ENCODE data around the gene PDCD1.

DNA sequence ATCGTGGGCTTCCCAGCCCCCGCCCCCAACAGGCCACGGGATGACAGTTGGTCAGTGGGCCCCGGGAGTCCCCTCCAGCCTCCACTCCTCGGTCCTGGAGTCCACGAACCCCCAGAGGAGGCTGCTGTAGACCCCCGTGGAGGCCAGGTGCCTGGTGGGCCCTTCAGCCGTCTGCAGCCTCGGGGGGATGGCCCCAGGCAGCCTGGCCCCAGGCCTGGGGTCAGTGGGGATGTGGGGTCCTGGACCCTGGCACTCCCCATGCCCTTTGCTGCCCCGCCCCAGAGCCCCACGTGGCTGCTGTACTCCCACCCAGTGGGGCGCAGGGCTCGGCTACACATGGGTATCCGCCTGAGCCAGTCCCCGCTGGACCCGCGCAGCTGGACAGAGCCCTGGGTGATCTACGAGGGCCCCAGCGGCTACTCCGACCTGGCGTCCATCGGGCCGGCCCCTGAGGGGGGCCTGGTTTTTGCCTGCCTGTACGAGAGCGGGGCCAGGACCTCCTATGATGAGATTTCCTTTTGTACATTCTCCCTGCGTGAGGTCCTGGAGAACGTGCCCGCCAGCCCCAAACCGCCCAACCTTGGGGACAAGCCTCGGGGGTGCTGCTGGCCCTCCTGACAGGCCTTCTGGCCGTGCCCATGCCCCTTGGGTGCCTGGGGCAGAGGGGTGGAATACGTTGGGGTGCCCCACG, 42.1 kb downstream of the PDCD1 start:
- TF ChIP-seq, protein P1, sequence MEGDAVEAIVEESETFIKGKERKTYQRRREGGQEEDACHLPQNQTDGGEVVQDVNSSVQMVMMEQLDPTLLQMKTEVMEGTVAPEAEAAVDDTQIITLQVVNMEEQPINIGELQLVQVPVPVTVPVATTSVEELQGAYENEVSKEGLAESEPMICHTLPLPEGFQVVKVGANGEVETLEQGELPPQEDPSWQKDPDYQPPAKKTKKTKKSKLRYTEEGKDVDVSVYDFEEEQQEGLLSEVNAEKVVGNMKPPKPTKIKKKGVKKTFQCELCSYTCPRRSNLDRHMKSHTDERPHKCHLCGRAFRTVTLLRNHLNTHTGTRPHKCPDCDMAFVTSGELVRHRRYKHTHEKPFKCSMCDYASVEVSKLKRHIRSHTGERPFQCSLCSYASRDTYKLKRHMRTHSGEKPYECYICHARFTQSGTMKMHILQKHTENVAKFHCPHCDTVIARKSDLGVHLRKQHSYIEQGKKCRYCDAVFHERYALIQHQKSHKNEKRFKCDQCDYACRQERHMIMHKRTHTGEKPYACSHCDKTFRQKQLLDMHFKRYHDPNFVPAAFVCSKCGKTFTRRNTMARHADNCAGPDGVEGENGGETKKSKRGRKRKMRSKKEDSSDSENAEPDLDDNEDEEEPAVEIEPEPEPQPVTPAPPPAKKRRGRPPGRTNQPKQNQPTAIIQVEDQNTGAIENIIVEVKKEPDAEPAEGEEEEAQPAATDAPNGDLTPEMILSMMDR (conservative IDR thresholded peaks at IDR 0.05 in 1 of 2, IDR thresholded peaks at IDR 0.05 in 1 of 2; ENCODE audit: extremely low read depth in 1 of 2, insufficient read depth in 1 of 2, low read depth in 1 of 2, low read length in 2 of 2), result no peak
- TF ChIP-seq EZH2 (IDR thresholded peaks at IDR 0.05; ENCODE audit: borderline replicate concordance, low read length), result no peak
